ENCODE data around the gene CLOCK. TPM values are rescaled to one million over a fixed set of nuclear protein-coding genes. Genes with fewer than 3 reads are reported as not detected.
"Not testable (repeated sequence)": the region's sequence is repeated elsewhere in the genome, so short reads cannot be mapped to it uniquely, and the experiment has no call there.

Gene CLOCK
- total RNA-seq, 2 donors from 2014 or later, result 18.4 to 20.8 TPM

- no peaks in the 10 kb centered on the region for H3K4me1 ChIP-seq
- H3K27ac ChIP-seq, result no peak overlapping the region
- intact Hi-C loops (cut with DNase I), result no loop called here
- DNase-seq, result no peak
- no peak for TF ChIP-seq CTCF (IDR thresholded peaks at IDR 0.05)
- H3K9me3 ChIP-seq, result no peaks in the 10 kb centered on the region
- no peak overlapping the region for H3K4me3 ChIP-seq
- H3K36me3 ChIP-seq, result no peaks in the 10 kb centered on the region
- H3K27me3 ChIP-seq, result no peaks in the 10 kb centered on the region
- no peak overlapping the region for H3K9ac ChIP-seq (ENCODE audit: low read depth in 2 of 2, low read length in 2 of 2)
Measured at GRCh38 chr4:55560096-55560495, 13.4 kb upstream of the CLOCK start.

GRCh38 chr4:55554453-55555030, 7.8 kb upstream of the CLOCK start:
- peak; percentile 39 for TF ChIP-seq CTCF (IDR thresholded peaks at IDR 0.05)
- H3K36me3 ChIP-seq, result no peaks in the 10 kb centered on the region
- DNase-seq, result no peak
- intact Hi-C loops (cut with DNase I), result loop anchor here (10.0 kb wide), 2 partner anchors 210 to 310 kb away; partner anchors contain the start of gene SRD5A3
- no peak overlapping the region for H3K9ac ChIP-seq (ENCODE audit: low read depth in 2 of 2, low read length in 2 of 2)
- H3K27ac ChIP-seq, result no peak overlapping the region
- H3K4me3 ChIP-seq, result no peak overlapping the region
- no peaks in the 10 kb centered on the region for H3K9me3 ChIP-seq
- no peaks in the 10 kb centered on the region for H3K4me1 ChIP-seq
- H3K27me3 ChIP-seq, result no peaks in the 10 kb centered on the region

GRCh38 chr4:55553441-55554201, 6.9 kb upstream of the CLOCK start:
- intact Hi-C loops (cut with DNase I), result loop anchor here (10.0 kb wide), 2 partner anchors 209 to 311 kb away; partner anchors contain the start of gene SRD5A3
- no peaks in the 10 kb centered on the region for H3K9me3 ChIP-seq
- no peak for TF ChIP-seq CTCF (IDR thresholded peaks at IDR 0.05)
- no peaks in the 10 kb centered on the region for H3K4me1 ChIP-seq
- H3K9ac ChIP-seq (ENCODE audit: low read depth in 2 of 2, low read length in 2 of 2), result no peak overlapping the region
- no peaks in the 10 kb centered on the region for H3K27me3 ChIP-seq
- H3K36me3 ChIP-seq, result no peaks in the 10 kb centered on the region
- no peak for DNase-seq
- no peak overlapping the region for H3K4me3 ChIP-seq
- H3K27ac ChIP-seq, result peak overlapping the region; percentile 13

GRCh38 chr4:55551964-55552363, 5.3 kb upstream of the CLOCK start:
- not testable (repeated sequence) for DNase-seq; H3K27me3 ChIP-seq; H3K36me3 ChIP-seq; H3K9me3 ChIP-seq; H3K9ac ChIP-seq (ENCODE audit: low read depth in 2 of 2, low read length in 2 of 2); H3K4me1 ChIP-seq; H3K27ac ChIP-seq; H3K4me3 ChIP-seq
- intact Hi-C loops (cut with DNase I), result loop anchor here (10.0 kb wide), 2 partner anchors 207 to 313 kb away; partner anchors contain the start of gene SRD5A3

- H3K9me3 ChIP-seq, result no peaks in the 10 kb centered on the region
- intact Hi-C loops (cut with DNase I), result loop anchor here (10.0 kb wide), 3 partner anchors 115 to 315 kb away; partner anchors contain the start of gene SRD5A3
- DNase-seq, result no peak
- no peak overlapping the region for H3K4me3 ChIP-seq
- TF ChIP-seq CTCF (IDR thresholded peaks at IDR 0.05), result no peak
- no peaks in the 10 kb centered on the region for H3K27me3 ChIP-seq
- H3K9ac ChIP-seq (ENCODE audit: low read depth in 2 of 2, low read length in 2 of 2), result no peak overlapping the region
- H3K4me1 ChIP-seq, result no peaks in the 10 kb centered on the region
- no peaks in the 10 kb centered on the region for H3K36me3 ChIP-seq
- no peak overlapping the region for H3K27ac ChIP-seq
Measured at GRCh38 chr4:55549888-55550287, 3.2 kb upstream of the CLOCK start.

- H3K4me3 ChIP-seq, result no peak overlapping the region
- no peaks in the 10 kb centered on the region for H3K27me3 ChIP-seq
- no peak for DNase-seq
- intact Hi-C loops (cut with DNase I), result loop anchor here (10.0 kb wide), 1 partner anchor 113 kb away; no protein-coding TSS in a partner anchor
- H3K36me3 ChIP-seq, result no peaks in the 10 kb centered on the region
- no peak overlapping the region for H3K9ac ChIP-seq (ENCODE audit: low read depth in 2 of 2, low read length in 2 of 2)
- H3K9me3 ChIP-seq, result no peaks in the 10 kb centered on the region
- H3K4me1 ChIP-seq, result no peaks in the 10 kb centered on the region
- TF ChIP-seq CTCF (IDR thresholded peaks at IDR 0.05), result no peak
- peak overlapping the region; percentile 99 for H3K27ac ChIP-seq
Measured at GRCh38 chr4:55547918-55548317, 1.2 kb upstream of the CLOCK start.
